Osteoblast (primary cell): ENCODE measurements around the gene FAT2. TPM values are rescaled to one million over a fixed set of nuclear protein-coding genes. Genes with fewer than 3 reads are reported as not detected.

Source experiments
- DNase-seq: peaks from one replicate; pipeline ENCODE4 v3.0.0; 2011; ENCODE audit warnings: low spot score, mixed read lengths; ENCODE audit not compliant: insufficient read length; ENCODE audit errors: missing footprints
- H2AFZ ChIP-seq: 2 replicates; pipeline ENCODE4 v1.6.0; 2011; ENCODE audit warnings: mild to moderate bottlenecking, low read length
- H3K27ac ChIP-seq: 2 replicates; pipeline ENCODE4 v1.5.1; 2011; ENCODE audit warnings: mild to moderate bottlenecking, low read depth, low read length, moderate library complexity
- H3K27me3 ChIP-seq: 2 replicates; pipeline ENCODE4 v1.6.0; 2012; ENCODE audit warnings: mild to moderate bottlenecking, control low read depth, inconsistent platforms, low read length, moderate library complexity; ENCODE audit not compliant: insufficient read depth
- H3K36me3 ChIP-seq: 2 replicates; pipeline ENCODE4 v1.5.1; 2011; ENCODE audit warnings: mild to moderate bottlenecking, low read length, control low read depth, moderate library complexity; ENCODE audit not compliant: insufficient read depth
- H3K4me1 ChIP-seq: 2 replicates; pipeline ENCODE4 v1.5.1; 2011; ENCODE audit warnings: mild to moderate bottlenecking, low read length, control low read depth, moderate library complexity; ENCODE audit not compliant: insufficient read depth
- H3K4me2 ChIP-seq: 2 replicates; pipeline ENCODE4 v1.6.0; 2011; ENCODE audit warnings: mild to moderate bottlenecking, low read length; ENCODE audit not compliant: insufficient read depth
- H3K4me3 ChIP-seq: fragments of 200-600 bp; sonication (generic); 3 replicates; pipeline ENCODE4 v1.5.1; 2012; ENCODE audit warnings: mild to moderate bottlenecking, low read length, inconsistent platforms; ENCODE audit not compliant: insufficient read depth
- H3K79me2 ChIP-seq: 2 replicates; pipeline ENCODE4 v1.6.0; 2012; ENCODE audit warnings: mild to moderate bottlenecking, low read length, control low read depth, inconsistent platforms; ENCODE audit not compliant: insufficient read depth
- H3K9me3 ChIP-seq: 2 replicates; pipeline ENCODE4 v1.5.1; 2011; ENCODE audit warnings: low read depth, low read length, control low read depth
- H4K20me1 ChIP-seq: 2 replicates; pipeline ENCODE4 v1.6.0; 2012; ENCODE audit warnings: mild to moderate bottlenecking, low read length, control low read depth; ENCODE audit not compliant: insufficient read depth
- total RNA-seq: library from RNA; depleted of rRNA; stranded (reverse); fragments of >200 nt; gene quantifications from 2 replicates; pipeline ENCODE4 v1.2.3, GENCODE V29; 2012
- TF ChIP-seq, protein P1 (sequence below): IDR thresholded peaks from 2 replicates; pipeline ENCODE4 v1.5.1; 2011; ENCODE audit warnings: mild to moderate bottlenecking, low read depth, low read length, moderate library complexity; ENCODE audit errors: extremely low read depth

FAT2 gene
- total RNA-seq, 1 donor, result 0.36 TPM

DNA sequence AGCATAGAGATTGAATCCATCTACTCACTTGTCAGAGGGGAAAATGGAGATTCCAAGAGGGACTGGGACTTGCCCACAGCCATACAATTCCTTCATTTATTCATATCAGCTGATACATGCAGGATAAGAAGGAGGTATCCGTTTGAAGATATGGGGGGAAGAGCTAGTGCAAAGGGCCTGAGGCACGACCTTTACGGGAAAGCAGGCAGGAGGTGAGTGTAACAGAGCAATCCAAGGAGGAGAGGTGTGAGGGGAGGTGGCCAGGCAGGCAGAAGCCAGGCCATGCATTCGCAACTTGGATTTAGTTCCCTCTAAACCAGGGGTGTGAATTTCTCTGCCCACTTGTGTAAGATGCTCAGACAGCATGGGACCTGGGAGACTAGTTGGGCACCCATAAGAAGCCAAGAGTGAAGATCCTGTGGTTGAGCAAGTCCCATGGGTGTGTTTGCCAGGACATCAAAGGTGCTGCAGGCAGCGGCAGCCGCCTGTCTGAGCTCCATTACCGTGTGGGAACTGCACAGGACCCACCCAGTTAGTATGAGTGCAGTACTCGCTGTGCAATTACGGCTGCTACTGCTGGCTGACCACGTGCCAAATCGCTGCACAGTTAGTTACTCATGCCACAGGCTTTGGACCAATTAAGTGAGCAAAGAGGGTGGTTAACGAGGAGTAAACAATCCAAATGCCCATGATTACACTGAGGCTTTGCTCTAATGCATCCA, 31.4 kb upstream of the FAT2 start:
- H3K36me3 ChIP-seq, result no peaks in the 10 kb centered on the region
- H4K20me1 ChIP-seq, result no peaks in the 10 kb centered on the region
- H3K4me1 ChIP-seq, result no peaks in the 10 kb centered on the region
- no peaks in the 10 kb centered on the region for H3K9me3 ChIP-seq
- TF ChIP-seq, protein P1, sequence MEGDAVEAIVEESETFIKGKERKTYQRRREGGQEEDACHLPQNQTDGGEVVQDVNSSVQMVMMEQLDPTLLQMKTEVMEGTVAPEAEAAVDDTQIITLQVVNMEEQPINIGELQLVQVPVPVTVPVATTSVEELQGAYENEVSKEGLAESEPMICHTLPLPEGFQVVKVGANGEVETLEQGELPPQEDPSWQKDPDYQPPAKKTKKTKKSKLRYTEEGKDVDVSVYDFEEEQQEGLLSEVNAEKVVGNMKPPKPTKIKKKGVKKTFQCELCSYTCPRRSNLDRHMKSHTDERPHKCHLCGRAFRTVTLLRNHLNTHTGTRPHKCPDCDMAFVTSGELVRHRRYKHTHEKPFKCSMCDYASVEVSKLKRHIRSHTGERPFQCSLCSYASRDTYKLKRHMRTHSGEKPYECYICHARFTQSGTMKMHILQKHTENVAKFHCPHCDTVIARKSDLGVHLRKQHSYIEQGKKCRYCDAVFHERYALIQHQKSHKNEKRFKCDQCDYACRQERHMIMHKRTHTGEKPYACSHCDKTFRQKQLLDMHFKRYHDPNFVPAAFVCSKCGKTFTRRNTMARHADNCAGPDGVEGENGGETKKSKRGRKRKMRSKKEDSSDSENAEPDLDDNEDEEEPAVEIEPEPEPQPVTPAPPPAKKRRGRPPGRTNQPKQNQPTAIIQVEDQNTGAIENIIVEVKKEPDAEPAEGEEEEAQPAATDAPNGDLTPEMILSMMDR, result no peak
- no peak overlapping the region for H3K4me3 ChIP-seq
- peaks cover 22% of the 10 kb centered on the region for H3K27me3 ChIP-seq
- H2AFZ ChIP-seq, result no peak overlapping the region
- no peak overlapping the region for H3K27ac ChIP-seq
- DNase-seq, result no peak
- H3K79me2 ChIP-seq, result no peaks in the 10 kb centered on the region
- H3K4me2 ChIP-seq, result no peak overlapping the region

DNA sequence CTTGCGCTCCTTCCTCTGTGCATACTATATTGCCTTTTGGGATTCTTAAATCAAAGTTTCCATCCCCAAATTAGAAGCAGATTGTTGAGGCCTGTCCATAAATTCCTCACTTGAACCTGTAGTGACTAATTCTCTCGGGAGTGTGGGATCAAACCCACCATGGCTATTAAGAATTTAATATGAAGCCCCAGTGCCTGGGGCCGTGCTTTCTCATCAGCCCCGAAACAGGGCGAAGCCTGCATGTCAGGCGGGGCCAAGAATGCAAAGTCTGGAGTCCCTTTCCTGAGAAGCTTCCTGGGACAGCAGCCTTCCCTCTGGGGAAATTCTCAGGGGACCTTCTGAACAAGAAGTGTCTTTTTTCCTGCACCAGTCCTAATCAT, 29.3 kb upstream of the FAT2 start:
- no peaks in the 10 kb centered on the region for H3K9me3 ChIP-seq
- H3K79me2 ChIP-seq, result no peaks in the 10 kb centered on the region
- DNase-seq, result no peak
- TF ChIP-seq, protein P1, result no peak
- no peak overlapping the region for H3K4me2 ChIP-seq
- no peak overlapping the region for H2AFZ ChIP-seq
- peaks cover 22% of the 10 kb centered on the region for H3K27me3 ChIP-seq
- H3K4me3 ChIP-seq, result no peak overlapping the region
- no peaks in the 10 kb centered on the region for H3K36me3 ChIP-seq
- H3K27ac ChIP-seq, result no peak overlapping the region
- H3K4me1 ChIP-seq, result no peaks in the 10 kb centered on the region
- H4K20me1 ChIP-seq, result no peaks in the 10 kb centered on the region

DNA sequence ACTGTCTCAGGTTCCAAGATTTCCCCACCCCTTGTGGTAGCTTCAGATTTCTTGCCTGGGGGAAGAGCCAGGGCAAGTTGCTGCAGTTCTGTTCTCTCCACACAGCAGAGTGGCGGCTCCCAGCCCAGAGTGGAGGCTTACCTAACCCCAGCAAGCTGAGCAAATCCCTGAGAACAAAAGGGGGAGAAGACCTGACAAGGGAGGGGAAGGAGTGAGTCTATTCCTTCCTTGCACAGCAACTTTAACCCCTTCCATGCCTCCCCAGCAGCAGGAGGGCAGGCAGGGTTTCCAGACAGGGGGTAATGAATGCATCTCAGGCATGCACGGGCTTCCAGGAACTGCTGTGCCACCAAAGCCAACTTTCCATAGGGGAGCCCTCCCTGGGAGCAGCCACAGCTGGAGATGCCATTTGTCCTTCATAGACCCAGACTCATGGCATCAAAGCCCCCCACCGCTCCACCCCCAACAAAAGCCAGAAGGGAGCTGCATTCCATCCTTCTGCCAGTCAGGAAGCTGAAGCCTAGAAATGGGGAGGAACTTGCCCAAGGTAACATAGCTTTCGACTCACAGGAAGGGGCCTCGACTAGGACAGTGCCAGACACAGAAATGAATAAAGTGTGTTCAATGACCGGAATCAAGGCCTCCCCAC, 28.8 kb upstream of the FAT2 start:
- Histone ChIP-seq H3K79me2 (no peaks in the 10 kb centered on the region), H3K27me3 (peaks cover 22% of the 10 kb centered on the region), H3K4me1 (no peaks in the 10 kb centered on the region), H4K20me1 (no peaks in the 10 kb centered on the region), H3K4me2 (no peak overlapping the region), H3K9me3 (no peaks in the 10 kb centered on the region), H2AFZ (no peak overlapping the region), H3K27ac (no peak overlapping the region), H3K36me3 (no peaks in the 10 kb centered on the region), H3K4me3 (no peak overlapping the region)
- DNase-seq, result no peak
- TF ChIP-seq, protein P1, result no peak

DNA sequence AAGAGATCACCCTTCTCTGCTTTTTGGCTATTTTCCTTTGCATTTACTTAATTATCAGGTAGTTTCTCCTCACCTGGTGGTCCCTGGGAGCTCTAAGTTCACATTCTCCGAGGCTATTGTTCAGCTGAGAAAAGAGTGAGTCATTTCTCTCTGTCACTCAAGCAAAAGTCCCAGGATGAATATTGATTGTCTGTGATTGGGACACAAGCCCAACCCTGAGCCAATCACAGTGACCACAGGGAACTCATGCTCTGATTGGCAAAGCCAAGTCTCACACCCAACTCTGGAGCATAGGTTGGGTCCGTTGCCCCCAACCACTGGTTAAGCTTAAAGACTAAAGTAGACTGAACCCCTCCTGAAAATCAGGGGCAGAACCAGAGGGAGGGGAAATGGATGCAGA, 27.8 kb upstream of the FAT2 start:
- H3K27me3 ChIP-seq, result peaks cover 25% of the 10 kb centered on the region
- DNase-seq, result no peak
- H3K79me2 ChIP-seq, result no peaks in the 10 kb centered on the region
- H3K4me1 ChIP-seq, result no peaks in the 10 kb centered on the region
- H4K20me1 ChIP-seq, result no peaks in the 10 kb centered on the region
- no peak overlapping the region for H3K4me3 ChIP-seq
- TF ChIP-seq, protein P1, result no peak
- no peak overlapping the region for H3K27ac ChIP-seq
- H3K4me2 ChIP-seq, result no peak overlapping the region
- no peaks in the 10 kb centered on the region for H3K36me3 ChIP-seq
- H2AFZ ChIP-seq, result no peak overlapping the region
- H3K9me3 ChIP-seq, result no peaks in the 10 kb centered on the region
